WTC11 (cell line): ENCODE measurements around the gene PCDH9. TPM values are rescaled to one million over a fixed set of nuclear protein-coding genes. Genes with fewer than 3 reads are reported as not detected.

Source experiments
- ATAC-seq: fragments of 200-7000 bp; cut with Tn5 transposase; 2 replicates; pipeline ENCODE4 v1.10.0; 2021; ENCODE audit warnings: mild to moderate bottlenecking, moderate library complexity
- CTCF ChIA-PET: fragments of 300-600 bp; sonication (Branson Sonifier 250); formaldehyde crosslinking; loops from one replicate; lab custom pipeline; 2021; ENCODE audit warnings: antibody characterized with exemption; lab: Charles Lee
- POLR2A ChIA-PET: fragments of 350-600 bp; sonication (Branson Sonifier 250); formaldehyde crosslinking; loops from one replicate; lab custom pipeline; 2021; ENCODE audit warnings: antibody characterized with exemption; lab: Charles Lee
- DNase-seq: peaks from one replicate; pipeline ENCODE4 v3.0.0; 2021; ENCODE audit warnings: low spot score
- H3K27ac Mint-ChIP-seq: 2 replicates; pipeline ENCODE4 v1.8.0; 2021; ENCODE audit warnings: mixed read lengths
- H3K27me3 Mint-ChIP-seq: 2 replicates; pipeline ENCODE4 v1.8.0; 2021; ENCODE audit warnings: low read depth, mild to moderate bottlenecking, moderate library complexity, mixed read lengths
- H3K36me3 Mint-ChIP-seq: 2 replicates; pipeline ENCODE4 v1.8.0; 2021; ENCODE audit warnings: mixed read lengths
- H3K4me1 Mint-ChIP-seq: 2 replicates; pipeline ENCODE4 v1.8.0; 2022; ENCODE audit warnings: mixed read lengths
- H3K4me3 Mint-ChIP-seq: 2 replicates; pipeline ENCODE4 v1.8.0; 2021; ENCODE audit warnings: mild to moderate bottlenecking, moderate library complexity, mixed read lengths
- H3K9me3 Mint-ChIP-seq: 2 replicates; pipeline ENCODE4 v1.8.0; 2021; ENCODE audit warnings: mixed read lengths
- AR ChIP-seq: fragments of 250-450 bp; sonication (Bioruptor Pico); IDR thresholded peaks from 2 replicates; pipeline ENCODE4 v1.9.0; 2021; ENCODE audit warnings: mild to moderate bottlenecking
- ARID4B ChIP-seq: sonication (generic); formaldehyde crosslinking; IDR thresholded peaks from 2 replicates; pipeline ENCODE4 v1.8.0; 2023; ENCODE audit warnings: missing genetic modification reagents, mild to moderate bottlenecking, borderline replicate concordance
- ATF3 ChIP-seq: sonication (generic); formaldehyde crosslinking; conservative IDR thresholded peaks from 2 replicates; pipeline ENCODE4 v1.8.1; 2022; ENCODE audit warnings: mild to moderate bottlenecking, missing genetic modification reagents
- CBFB ChIP-seq: sonication (generic); formaldehyde crosslinking; IDR thresholded peaks from 2 replicates; pipeline ENCODE4 v1.8.1; 2022; ENCODE audit warnings: mild to moderate bottlenecking, low read depth, missing genetic modification reagents
- FOXP1 ChIP-seq: sonication (generic); formaldehyde crosslinking; IDR thresholded peaks from 2 replicates; pipeline ENCODE4 v1.8.0; 2022; ENCODE audit warnings: missing genetic modification reagents, mild to moderate bottlenecking, moderate library complexity, borderline replicate concordance
- HMGA2 ChIP-seq: fragments of 250-450 bp; sonication (Bioruptor Pico); IDR thresholded peaks from 2 replicates; pipeline ENCODE4 v1.4.0; 2021; ENCODE audit warnings: mild to moderate bottlenecking, moderate library complexity
- KAT7 ChIP-seq: sonication (generic); formaldehyde crosslinking; IDR thresholded peaks from 2 replicates; pipeline ENCODE4 v1.8.1; 2023; ENCODE audit warnings: missing genetic modification reagents, mild to moderate bottlenecking, borderline replicate concordance
- MXD4 ChIP-seq: fragments of 250-450 bp; sonication (Bioruptor Pico); IDR thresholded peaks from 2 replicates; pipeline ENCODE4 v1.8.0; 2021; ENCODE audit warnings: mild to moderate bottlenecking, moderate library complexity, borderline replicate concordance
- NR3C1 ChIP-seq: sonication (generic); formaldehyde crosslinking; conservative IDR thresholded peaks from 2 replicates; pipeline ENCODE4 v1.8.1; 2023; ENCODE audit warnings: low read depth, mild to moderate bottlenecking, missing genetic modification reagents
- RORB ChIP-seq: fragments of 250-450 bp; sonication (Bioruptor Pico); IDR thresholded peaks from 2 replicates; pipeline ENCODE4 v1.9.0; 2021; ENCODE audit warnings: mild to moderate bottlenecking
- USF2 ChIP-seq: sonication (generic); formaldehyde crosslinking; IDR thresholded peaks from 2 replicates; pipeline ENCODE4 v1.8.1; 2023; ENCODE audit warnings: mild to moderate bottlenecking, missing genetic modification reagents, moderate library complexity
- ZBTB21 ChIP-seq: sonication (generic); formaldehyde crosslinking; IDR thresholded peaks from 2 replicates; pipeline ENCODE4 v1.8.1; 2023; ENCODE audit warnings: mild to moderate bottlenecking, missing genetic modification reagents, borderline replicate concordance
- ZNF416 ChIP-seq: fragments of 250-450 bp; sonication (Bioruptor Pico); IDR thresholded peaks from 2 replicates; pipeline ENCODE4 v1.9.0; 2021; ENCODE audit warnings: mild to moderate bottlenecking, inconsistent platforms
- total RNA-seq: library from RNA; stranded (reverse); gene quantifications from 3 replicates; pipeline ENCODE4 v1.2.3, GENCODE V29; 2021
- TF ChIP-seq, protein P1 (sequence below): sonication (generic); formaldehyde crosslinking; IDR thresholded peaks from 2 replicates; pipeline ENCODE4 v1.8.1; 2022; ENCODE audit warnings: low read depth, mild to moderate bottlenecking, moderate library complexity, missing genetic modification reagents, borderline replicate concordance
- TF ChIP-seq, protein P2 (sequence below): sonication (generic); formaldehyde crosslinking; IDR thresholded peaks from 2 replicates; pipeline ENCODE4 v1.8.1; 2023; ENCODE audit warnings: mild to moderate bottlenecking, missing genetic modification reagents
- TF ChIP-seq, protein P3 (sequence below): sonication (generic); formaldehyde crosslinking; IDR thresholded peaks from 2 replicates; pipeline ENCODE4 v1.8.1; 2022; ENCODE audit warnings: missing genetic modification reagents, borderline replicate concordance
- TF ChIP-seq, protein P4 (sequence below): sonication (generic); formaldehyde crosslinking; IDR thresholded peaks from 2 replicates; pipeline ENCODE4 v1.8.0; 2022; ENCODE audit warnings: mild to moderate bottlenecking, missing genetic modification reagents

Gene PCDH9
- total RNA-seq, 1 experiment from 2014 or later, result 0.48 TPM

DNA sequence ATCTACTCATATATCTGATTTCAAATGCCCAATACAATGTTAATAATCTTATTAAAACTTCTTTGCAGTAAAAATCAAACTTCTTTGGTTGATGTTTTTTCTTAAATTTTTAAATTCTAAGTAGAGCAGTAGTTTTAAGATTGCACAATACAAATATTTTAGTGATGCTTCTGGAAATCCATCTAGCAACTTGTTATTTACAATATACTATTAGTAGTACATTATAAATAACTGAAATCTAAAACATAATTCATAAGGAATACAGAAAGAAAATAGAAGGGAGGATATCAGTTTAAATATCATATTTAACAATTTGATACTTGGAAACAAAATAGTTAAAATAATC is 569.7 kb downstream of the PCDH9 start:
- ATAC-seq (no peak), DNase-seq (no peak)
- Mint-ChIP-seq H3K27me3 (no peaks in the 10 kb centered on the region), H3K36me3 (no peaks in the 10 kb centered on the region), H3K9me3 (no peaks in the 10 kb centered on the region), H3K4me3 (no peak overlapping the region), H3K27ac (no peak overlapping the region), H3K4me1 (peaks cover 15% of the 10 kb centered on the region)
- POLR2A ChIA-PET, result no interaction called here
- TF ChIP-seq, protein P1, sequence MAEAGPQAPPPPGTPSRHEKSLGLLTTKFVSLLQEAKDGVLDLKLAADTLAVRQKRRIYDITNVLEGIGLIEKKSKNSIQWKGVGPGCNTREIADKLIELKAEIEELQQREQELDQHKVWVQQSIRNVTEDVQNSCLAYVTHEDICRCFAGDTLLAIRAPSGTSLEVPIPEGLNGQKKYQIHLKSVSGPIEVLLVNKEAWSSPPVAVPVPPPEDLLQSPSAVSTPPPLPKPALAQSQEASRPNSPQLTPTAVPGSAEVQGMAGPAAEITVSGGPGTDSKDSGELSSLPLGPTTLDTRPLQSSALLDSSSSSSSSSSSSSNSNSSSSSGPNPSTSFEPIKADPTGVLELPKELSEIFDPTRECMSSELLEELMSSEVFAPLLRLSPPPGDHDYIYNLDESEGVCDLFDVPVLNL, result no peak
- TF ChIP-seq, protein P2, sequence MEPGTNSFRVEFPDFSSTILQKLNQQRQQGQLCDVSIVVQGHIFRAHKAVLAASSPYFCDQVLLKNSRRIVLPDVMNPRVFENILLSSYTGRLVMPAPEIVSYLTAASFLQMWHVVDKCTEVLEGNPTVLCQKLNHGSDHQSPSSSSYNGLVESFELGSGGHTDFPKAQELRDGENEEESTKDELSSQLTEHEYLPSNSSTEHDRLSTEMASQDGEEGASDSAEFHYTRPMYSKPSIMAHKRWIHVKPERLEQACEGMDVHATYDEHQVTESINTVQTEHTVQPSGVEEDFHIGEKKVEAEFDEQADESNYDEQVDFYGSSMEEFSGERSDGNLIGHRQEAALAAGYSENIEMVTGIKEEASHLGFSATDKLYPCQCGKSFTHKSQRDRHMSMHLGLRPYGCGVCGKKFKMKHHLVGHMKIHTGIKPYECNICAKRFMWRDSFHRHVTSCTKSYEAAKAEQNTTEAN (CRISPR knock-in tag), result no peak
- no peak for TF ChIP-seq MXD4 (CRISPR knock-in tag)
- no peak for TF ChIP-seq KAT7 (CRISPR knock-in tag)
- TF ChIP-seq, protein P3, sequence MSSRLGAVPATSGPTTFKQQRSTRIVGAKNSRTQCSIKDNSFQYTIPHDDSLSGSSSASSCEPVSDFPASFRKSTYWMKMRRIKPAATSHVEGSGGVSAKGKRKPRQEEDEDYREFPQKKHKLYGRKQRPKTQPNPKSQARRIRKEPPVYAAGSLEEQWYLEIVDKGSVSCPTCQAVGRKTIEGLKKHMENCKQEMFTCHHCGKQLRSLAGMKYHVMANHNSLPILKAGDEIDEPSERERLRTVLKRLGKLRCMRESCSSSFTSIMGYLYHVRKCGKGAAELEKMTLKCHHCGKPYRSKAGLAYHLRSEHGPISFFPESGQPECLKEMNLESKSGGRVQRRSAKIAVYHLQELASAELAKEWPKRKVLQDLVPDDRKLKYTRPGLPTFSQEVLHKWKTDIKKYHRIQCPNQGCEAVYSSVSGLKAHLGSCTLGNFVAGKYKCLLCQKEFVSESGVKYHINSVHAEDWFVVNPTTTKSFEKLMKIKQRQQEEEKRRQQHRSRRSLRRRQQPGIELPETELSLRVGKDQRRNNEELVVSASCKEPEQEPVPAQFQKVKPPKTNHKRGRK (CRISPR knock-in tag), result no peak
- TF ChIP-seq ZNF416, result no peak
- no peak for TF ChIP-seq FOXP1
- TF ChIP-seq ARID4B (CRISPR knock-in tag), result no peak
- no peak for TF ChIP-seq ATF3 (CRISPR knock-in tag)
- no peak for TF ChIP-seq ZBTB21 (CRISPR knock-in tag)
- TF ChIP-seq NR3C1 (CRISPR knock-in tag), result no peak
- no peak for TF ChIP-seq CBFB
- TF ChIP-seq AR (CRISPR knock-in tag), result no peak
- TF ChIP-seq USF2 (CRISPR knock-in tag), result no peak
- TF ChIP-seq, protein P4, sequence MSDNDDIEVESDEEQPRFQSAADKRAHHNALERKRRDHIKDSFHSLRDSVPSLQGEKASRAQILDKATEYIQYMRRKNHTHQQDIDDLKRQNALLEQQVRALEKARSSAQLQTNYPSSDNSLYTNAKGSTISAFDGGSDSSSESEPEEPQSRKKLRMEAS (CRISPR knock-in tag), result no peak
- TF ChIP-seq HMGA2 (CRISPR knock-in tag), result no peak
- TF ChIP-seq RORB (CRISPR knock-in tag), result no peak
- CTCF ChIA-PET, result no interaction called here
